Retinal pigment epithelial cell (primary cell): Measurements from ENCODE around the gene TMPRSS12.
"Not testable (repeated sequence)": the region's sequence is repeated elsewhere in the genome, so short reads cannot be mapped to it uniquely, and the experiment has no call there.

Experiments
- DNase-seq: peaks from one replicate; pipeline ENCODE4 v3.0.0-alpha.2; 2010; ENCODE audit warnings: low read depth
- H3K4me3 ChIP-seq: 2 replicates; pipeline ENCODE4 v1.5.1; 2011; ENCODE audit warnings: mild to moderate bottlenecking, low read length, control low read depth, moderate library complexity
- TF ChIP-seq, protein P1 (sequence below): conservative IDR thresholded peaks from 2 replicates; pipeline ENCODE4 v1.5.1; 2011; ENCODE audit warnings: low read depth, low read length, control low read depth, inconsistent platforms

Gene TMPRSS12

DNA sequence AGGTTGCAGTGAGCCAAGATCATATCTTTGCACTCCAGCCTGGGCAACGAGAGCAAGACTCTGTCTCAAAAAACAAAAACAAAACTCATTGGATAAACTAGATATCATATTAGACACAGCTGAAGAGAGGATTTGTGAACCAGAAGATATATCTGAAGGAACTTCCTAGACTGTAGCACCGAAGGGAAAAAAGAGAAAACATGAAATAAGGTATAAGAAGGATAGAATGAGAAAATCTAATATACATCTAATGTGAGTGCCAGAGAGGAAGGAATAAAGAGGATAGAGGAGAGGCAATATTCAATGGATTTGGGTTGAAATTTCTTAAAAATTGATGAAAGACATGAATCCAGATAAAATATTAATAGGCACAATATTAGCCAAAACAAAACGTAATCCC is 22.5 kb downstream of the TMPRSS12 start:
- no peak overlapping the region for H3K4me3 ChIP-seq
- TF ChIP-seq, protein P1, sequence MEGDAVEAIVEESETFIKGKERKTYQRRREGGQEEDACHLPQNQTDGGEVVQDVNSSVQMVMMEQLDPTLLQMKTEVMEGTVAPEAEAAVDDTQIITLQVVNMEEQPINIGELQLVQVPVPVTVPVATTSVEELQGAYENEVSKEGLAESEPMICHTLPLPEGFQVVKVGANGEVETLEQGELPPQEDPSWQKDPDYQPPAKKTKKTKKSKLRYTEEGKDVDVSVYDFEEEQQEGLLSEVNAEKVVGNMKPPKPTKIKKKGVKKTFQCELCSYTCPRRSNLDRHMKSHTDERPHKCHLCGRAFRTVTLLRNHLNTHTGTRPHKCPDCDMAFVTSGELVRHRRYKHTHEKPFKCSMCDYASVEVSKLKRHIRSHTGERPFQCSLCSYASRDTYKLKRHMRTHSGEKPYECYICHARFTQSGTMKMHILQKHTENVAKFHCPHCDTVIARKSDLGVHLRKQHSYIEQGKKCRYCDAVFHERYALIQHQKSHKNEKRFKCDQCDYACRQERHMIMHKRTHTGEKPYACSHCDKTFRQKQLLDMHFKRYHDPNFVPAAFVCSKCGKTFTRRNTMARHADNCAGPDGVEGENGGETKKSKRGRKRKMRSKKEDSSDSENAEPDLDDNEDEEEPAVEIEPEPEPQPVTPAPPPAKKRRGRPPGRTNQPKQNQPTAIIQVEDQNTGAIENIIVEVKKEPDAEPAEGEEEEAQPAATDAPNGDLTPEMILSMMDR = no peak
- DNase-seq = no peak

DNA sequence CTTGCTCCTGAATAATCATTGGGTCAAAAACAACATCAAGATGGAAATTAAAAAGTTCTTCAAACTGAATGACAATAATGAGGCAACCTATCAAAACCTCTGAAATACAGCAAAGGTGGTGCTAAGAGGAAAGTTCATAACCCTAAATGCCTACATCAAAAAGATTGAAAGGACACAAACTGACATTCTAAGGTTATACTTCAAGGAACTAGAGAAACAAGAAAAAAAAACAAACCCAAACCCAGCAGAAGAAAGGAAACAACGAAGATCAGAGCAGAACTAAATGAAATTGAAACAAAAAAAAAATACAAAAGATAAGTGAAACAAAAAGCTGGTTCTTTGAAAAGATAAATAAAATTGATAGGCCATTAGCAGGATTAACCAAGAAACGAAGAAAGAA is 26.2 kb downstream of the TMPRSS12 start:
- not testable (repeated sequence) for DNase-seq, H3K4me3 ChIP-seq

DNA sequence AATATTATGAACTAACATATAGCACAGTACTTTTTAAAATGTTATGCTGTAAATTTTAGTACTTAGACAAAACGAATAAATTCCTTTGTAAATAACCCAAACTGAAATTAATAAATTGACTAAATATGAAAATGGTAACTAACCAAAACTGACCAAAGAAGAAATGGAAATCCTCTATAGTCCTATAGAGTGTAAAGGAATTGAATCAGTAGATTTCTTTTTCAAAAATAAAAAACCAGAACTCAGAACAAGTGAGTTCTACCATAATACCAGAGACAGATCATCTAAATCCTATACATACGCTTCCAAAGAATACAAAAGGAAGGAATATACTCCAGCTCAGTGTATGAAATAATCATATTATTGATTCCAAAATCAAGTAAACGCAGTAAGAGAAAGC is 39.8 kb downstream of the TMPRSS12 start:
- TF ChIP-seq, protein P1 = no peak
- no peak for DNase-seq
- H3K4me3 ChIP-seq = no peak overlapping the region

- TF ChIP-seq, protein P1 = no peak
- no peak for DNase-seq
- no peak overlapping the region for H3K4me3 ChIP-seq
Observed at GRCh38 chr12:50887191-50887590, 44.5 kb downstream of the TMPRSS12 start.

- TF ChIP-seq, protein P1 = no peak
- no peak for DNase-seq
- no peak overlapping the region for H3K4me3 ChIP-seq
Observed at GRCh38 chr12:50888666-50889065, 45.9 kb downstream of the TMPRSS12 start.

GRCh38 chr12:50894241-50894640 is 51.5 kb downstream of the TMPRSS12 start:
- DNase-seq = no peak
- TF ChIP-seq, protein P1 = no peak
- H3K4me3 ChIP-seq = no peak overlapping the region

DNA sequence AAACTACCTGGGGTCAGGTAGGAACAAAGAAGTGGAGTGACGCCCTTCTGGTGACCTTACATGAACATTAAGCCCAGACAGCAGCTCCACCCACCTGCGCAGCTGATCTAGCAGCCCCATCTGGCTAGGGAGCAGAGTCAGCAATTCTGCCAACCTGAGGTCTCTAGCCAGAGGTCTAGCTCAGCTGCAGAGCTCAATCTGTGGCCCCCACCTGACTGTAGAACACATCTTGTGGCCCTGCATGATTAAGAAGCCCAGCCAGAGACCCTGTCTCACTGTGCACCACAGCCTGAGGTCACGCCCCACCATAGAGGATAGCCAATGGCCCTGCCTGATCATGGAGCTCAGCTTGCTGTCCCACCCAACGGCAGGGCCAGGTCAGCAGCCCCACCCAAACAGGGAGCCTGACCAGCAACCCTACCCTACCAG is 59.0 kb downstream of the TMPRSS12 start:
- no peak for DNase-seq
- TF ChIP-seq, protein P1 = no peak
- no peak overlapping the region for H3K4me3 ChIP-seq

GRCh38 chr12:50908479-50908878 is 65.8 kb downstream of the TMPRSS12 start:
- DNase-seq, H3K4me3 ChIP-seq: not testable (repeated sequence)

DNA sequence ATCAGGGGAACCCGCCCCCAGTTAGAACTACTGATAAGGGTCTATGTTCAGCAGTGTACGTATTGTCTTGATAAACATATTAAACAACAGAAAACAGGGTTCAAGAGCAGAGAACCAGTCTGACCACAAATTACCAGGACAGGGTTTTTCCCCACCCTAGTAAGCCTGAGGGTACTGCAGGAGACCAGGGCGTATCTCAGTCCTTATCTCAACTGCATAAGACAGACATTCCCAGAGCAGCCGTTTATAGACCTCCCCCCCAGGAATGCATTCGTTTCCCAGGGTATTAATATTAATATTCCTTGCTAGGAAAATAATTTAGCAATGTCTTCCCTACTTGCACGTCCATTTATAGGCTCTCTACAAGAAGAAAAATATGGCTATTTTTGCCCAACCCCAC is 69.6 kb downstream of the TMPRSS12 start:
- DNase-seq, H3K4me3 ChIP-seq: not testable (repeated sequence)
